HPDE6-E6E7 (cell line): ENCODE data around the gene CTBP1.
A peak's percentile ranks its signal among the peaks of the same experiment; 100 is the strongest.

ENCODE experiments used
- DNase-seq: peaks from one replicate; pipeline ENCODE4 v3.0.0; 2011; ENCODE audit warnings: missing footprints; ENCODE audit errors: extremely low spot score

CTBP1 gene

GRCh38 chr4:1223841-1224809 is 24.8 kb downstream of the CTBP1 start:
- DNase-seq, result no peak

DNA sequence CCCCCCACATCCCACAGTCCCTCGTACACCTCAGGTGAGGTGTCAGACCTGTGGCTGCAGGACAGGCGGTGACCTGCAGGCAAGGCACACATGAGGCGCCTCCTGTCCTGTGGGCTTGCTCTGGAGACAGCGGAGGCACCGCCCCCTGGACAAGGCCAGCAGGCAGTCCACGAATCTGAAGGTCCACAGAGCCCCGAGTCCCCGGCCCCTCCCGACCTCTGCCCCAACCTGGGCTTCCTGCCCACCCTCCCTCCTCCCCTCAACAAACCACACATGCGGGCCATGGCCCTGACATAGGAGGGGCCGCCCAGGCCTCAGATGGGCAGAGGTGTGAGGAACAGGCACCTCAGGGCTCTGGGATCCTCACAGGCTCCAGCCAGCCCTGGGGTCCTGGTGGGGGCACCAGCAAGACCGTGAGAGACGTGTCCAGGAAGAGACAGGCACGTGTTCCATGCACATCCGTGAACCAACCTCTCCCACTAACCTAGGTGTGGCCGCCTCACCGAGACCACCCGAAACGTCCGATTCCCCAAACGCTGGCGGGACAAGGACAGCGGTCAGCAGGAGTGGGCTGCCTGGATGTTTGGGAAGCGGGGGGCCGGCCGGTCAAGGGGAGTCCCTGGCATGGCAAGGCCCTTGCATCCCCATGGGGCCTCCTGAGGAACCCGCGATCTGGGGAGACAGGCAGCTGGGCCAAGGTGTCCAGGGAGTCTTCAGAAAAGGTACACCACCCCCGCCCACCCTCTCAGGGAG is 25.8 kb downstream of the CTBP1 start:
- DNase-seq, result no peak

- no peak for DNase-seq
These were observed 26.7 kb downstream of the CTBP1 start for GRCh38 chr4:1222036-1222789.

DNA sequence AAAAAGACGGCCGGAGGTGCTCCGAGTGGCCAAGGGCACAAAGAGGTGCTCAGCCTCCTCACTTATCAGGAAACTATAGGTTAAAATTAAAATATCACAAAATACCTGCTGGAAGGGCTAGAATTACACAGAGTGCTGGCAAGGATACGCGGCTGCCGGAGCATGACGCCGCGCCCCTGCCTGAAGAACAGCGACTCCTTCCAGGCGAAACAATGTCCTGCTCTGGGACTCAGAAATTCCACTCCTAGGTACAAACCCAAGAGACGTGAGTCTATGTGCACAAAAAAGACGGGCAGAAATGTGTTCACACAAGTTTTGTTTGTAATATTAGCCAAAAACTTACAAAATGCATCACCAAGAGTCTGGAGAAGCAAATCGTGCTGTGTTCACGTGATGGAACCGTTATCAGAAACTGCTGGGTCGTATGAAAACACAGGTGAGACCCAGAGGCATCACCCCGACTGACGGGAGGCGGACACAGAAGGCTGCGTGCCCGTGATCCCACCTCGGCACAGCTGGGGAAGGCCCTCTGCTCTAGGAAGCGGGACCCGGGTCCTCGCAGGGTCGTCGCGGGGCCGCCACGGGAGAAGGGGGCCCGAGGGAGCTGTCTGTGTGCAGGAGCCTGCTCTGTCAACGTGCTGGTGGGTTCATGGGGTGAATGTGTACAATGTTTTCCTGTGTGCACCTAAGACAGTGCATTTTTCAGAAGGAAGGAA is 27.6 kb downstream of the CTBP1 start:
- no peak for DNase-seq

GRCh38 chr4:1220566-1220965 is 28.4 kb downstream of the CTBP1 start:
- no peak for DNase-seq

GRCh38 chr4:1219566-1219950 is 29.4 kb downstream of the CTBP1 start:
- no peak for DNase-seq

DNA sequence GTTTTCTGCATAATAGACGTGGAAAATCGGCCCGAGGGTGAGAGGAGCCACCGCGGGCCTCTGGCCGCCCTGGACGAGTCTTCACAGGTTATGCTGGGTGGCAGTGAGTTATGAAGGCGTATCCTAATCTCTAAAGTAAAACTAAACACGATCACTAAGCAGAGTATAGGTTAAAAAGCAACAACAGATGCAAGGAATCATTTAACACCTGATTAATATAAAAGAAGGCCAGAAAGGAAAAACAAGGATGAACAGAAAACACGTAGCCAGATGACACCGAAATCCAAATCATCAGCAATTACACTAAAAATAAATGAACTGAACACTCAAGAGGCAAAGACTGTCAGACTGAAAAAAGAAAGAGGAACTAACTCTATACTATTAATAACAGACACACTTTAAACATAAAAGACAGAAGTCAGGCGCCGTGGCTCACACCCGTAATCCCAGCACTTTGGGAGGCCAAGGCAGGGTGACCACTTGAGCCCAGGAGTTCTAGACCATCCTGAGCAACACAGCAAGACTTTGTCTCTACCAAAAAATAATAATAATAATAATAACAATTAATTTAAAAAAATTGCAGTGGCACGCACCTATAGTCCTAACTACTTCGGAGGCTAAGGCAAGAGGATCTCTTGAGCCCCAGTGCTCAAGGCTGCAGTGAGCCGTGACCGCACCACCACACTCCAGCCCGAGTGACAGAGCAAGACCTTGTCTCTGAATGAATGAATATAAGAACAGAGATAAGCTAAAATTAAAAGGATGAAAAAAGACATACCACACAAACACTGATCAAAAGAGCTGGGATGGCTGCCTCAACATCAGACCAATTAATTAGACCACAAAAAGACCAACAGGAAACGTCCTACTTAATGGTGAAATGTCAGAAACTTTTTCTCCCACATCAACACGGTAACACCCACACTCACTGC is 30.0 kb downstream of the CTBP1 start:
- peak; percentile 19 for DNase-seq

- DNase-seq, result no peak
These were observed 31.6 kb downstream of the CTBP1 start for GRCh38 chr4:1217366-1217765.

GRCh38 chr4:1216869-1217294 is 32.0 kb downstream of the CTBP1 start:
- no peak for DNase-seq

GRCh38 chr4:1216076-1216614 is 32.8 kb downstream of the CTBP1 start:
- no peak for DNase-seq

- no peak for DNase-seq
These were observed 33.5 kb downstream of the CTBP1 start for GRCh38 chr4:1215141-1216075.

GRCh38 chr4:1214101-1215095 is 34.5 kb downstream of the CTBP1 start:
- no peak for DNase-seq

GRCh38 chr4:1213336-1213995 is 35.5 kb downstream of the CTBP1 start:
- DNase-seq, result no peak

DNA sequence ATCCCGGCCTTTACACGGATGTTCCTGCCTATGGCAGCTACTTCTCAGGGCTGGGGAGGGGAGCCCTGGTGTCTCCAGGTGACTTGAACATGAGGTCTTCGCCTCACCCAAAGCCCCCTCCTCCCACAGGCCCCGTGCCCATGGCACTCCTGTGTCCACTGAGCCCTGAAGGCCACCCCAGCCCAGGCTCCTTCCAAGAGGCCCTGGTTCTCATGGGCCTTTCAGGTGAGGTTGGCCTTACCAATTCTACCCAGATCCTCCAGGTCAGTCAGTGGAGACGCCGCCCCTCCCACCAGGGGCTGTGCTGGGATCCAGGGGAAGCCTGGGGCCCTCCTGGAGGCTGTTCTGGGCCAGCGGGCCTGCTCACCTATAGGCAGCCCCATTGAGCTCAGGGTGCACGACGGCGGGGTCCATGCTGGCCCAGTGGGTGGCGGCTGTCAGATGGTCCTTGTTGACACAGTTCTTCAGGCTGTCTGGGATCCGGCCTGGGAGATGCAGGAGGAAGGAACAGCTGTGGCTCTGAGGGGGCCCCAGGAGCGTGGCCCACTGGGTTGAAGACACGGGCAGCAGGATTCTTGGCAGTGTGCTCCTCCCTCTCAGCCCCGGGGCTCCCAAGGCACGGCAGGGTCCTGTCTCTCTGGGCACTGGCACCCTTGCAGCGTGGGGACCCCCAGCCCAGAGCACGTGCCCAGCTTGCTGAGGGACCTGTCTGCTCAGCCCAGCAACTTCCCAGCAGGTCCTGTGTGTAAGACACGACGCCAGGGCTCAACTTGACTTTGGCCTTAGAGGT is 36.2 kb downstream of the CTBP1 start:
- no peak for DNase-seq

DNA sequence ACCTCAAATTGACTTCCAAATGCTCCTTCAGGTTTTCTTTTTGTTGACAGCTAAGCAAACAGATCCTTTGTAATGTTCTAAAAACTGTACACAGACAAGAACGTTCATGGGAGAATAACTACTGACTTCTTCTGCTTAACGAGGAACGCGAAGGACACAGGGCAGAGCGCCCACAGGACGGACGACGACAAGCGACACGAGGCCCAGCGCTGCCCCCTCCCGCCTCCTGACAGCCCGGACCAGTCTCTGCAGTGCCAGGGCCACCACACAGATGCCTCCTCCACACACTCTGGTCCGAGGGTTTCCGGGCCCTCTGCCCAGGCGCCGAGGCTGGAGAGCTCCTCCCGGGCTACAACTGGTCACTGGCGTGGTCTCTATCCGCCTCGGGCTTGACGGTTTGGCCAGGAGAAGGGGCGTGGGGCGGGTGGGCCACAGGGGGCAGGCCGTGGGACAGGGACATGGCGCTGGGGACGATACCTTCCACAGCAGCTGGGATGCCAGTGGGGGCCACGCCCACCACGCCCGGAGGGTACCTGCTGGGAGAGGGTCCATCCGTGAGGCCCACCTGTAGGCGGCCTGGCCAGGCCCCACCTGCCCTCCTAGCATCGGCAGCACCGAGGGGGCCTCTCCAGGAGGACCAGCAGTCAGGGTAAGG is 36.9 kb downstream of the CTBP1 start:
- DNase-seq, result no peak

DNA sequence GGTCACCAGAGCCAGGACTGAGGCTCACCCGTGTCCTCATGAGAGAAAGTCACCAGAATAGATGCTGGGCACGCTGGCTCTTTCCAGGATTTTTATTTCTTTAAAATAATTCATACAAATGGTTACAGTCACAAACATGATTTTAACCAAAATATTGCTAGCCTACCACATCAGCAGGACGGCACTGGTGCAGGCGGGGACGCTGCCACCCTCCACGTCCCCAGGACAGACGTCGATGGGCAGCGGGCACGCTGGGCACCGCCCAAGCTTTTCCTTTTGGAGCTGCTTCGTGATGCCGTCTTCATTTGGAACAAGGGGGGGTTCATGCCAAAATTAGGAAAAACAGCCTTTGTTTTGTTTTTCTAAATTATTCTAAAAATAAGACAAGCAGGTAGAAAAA is 37.6 kb downstream of the CTBP1 start:
- DNase-seq, result no peak
